GM10266 (cell line): ENCODE measurements around the gene MAMDC4.

Experiments
- DNase-seq: peaks from one replicate; pipeline ENCODE4 v3.0.0; 2012; ENCODE audit errors: extremely low spot score
- CTCF ChIP-seq: IDR thresholded peaks from 2 replicates; pipeline ENCODE4 v1.5.1; 2012; ENCODE audit warnings: mild to moderate bottlenecking, low read depth; ENCODE audit not compliant: control insufficient read depth, insufficient read depth; ENCODE audit errors: missing control alignments

MAMDC4 gene

DNA sequence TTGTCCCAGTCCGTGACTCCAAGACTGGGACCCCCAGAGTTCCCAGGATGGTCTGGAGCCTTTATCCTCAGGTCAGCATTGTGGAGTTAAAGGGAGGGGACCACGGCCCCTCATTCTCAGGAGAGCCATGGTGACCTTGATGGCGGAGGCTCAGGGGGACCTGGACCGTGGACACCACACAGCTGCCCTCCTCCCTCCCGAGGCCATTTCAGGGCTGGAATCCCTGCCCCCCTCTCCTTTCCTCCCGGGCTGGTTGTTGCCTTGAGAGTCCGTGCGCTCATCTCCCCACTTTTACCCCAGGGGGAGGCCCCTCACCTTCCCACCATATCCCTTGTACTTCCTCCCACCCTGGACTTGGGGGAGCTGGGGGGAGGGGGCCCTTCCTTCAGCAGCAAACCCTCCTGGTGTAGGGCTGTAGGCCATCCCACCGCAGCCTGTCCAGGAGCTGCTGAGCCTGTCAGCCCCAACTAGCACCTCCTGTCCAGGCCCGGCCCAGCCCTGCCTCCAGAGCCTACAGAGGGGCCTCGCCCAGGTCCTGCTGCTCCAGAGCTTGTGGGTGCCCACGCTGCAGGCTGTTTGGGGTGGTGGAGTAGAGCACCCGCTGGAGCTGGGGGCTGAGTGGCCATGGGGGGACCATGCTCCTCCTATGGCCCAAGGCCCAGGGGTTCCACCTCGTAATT lies 24.2 kb upstream of the MAMDC4 start:
- no peak for DNase-seq
- no peak for TF ChIP-seq CTCF

- no peak for TF ChIP-seq CTCF
- DNase-seq = no peak
Measured at GRCh38 chr9:136828474-136829140, 23.5 kb upstream of the MAMDC4 start.

GRCh38 chr9:136829412-136829811 lies 22.7 kb upstream of the MAMDC4 start:
- no peak for DNase-seq
- TF ChIP-seq CTCF = no peak

- no peak for DNase-seq
- TF ChIP-seq CTCF = no peak
Measured at GRCh38 chr9:136829981-136830885, 21.9 kb upstream of the MAMDC4 start.

DNA sequence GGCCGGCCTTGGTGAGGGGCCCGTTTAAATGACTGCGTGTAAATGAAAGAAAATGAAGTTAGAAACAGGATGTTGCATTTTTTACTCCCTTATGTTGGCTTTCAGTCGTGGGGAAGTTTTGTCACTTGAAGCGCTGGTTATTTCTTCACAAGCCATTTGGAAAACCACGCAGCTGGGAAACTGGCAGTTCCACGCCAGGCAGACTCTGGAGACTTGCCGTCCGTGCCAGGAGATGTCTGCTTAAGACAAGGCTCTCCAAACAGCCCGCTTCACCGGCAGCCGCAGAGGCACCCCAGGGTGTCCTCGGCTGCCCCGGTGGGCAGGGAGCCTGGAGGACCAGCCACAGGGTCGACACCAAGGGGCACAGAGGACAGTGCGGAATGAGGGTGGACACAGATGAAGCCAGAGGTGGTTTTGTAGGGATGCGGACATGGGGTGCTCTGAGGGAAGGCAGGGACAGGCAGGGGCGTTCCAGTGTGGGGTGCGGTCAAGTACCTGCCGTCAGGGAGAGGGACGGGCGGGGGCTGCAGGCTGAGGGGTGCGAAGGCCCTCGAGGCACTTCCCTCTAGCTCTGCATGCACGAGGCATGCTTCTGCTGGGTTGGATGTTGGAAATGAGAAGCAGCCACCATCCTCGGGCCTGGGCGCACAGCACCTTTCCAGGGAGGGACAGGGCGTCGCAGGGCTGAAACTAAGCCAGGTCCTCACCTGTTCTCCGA lies 21.0 kb upstream of the MAMDC4 start:
- TF ChIP-seq CTCF = no peak
- no peak for DNase-seq

GRCh38 chr9:136831720-136832104 lies 20.4 kb upstream of the MAMDC4 start:
- no peak for TF ChIP-seq CTCF

More at GRCh38 chr9:136831720-136832104, 20.4 kb upstream of the MAMDC4 start:
- no peak for DNase-seq
